OCI-LY1 (cell line): Measurements from ENCODE around the gene CBR4.

Experiments used
- EZH2 ChIP-seq: fragments of 200-600 bp; sonication (generic), shearing (Covaris generic); IDR thresholded peaks from 2 replicates; pipeline ENCODE4 v1.8.0; 2017; ENCODE audit warnings: borderline replicate concordance, mixed run types, mild to moderate bottlenecking, antibody characterized with exemption, low read length, moderate library complexity, mixed read lengths
- TF ChIP-seq, protein P1 (sequence below): fragments of 200-600 bp; sonication (generic), shearing (Covaris generic); IDR thresholded peaks from 2 replicates; pipeline ENCODE4 v1.5.1; 2017; ENCODE audit warnings: mild to moderate bottlenecking, antibody characterized with exemption, low read length, moderate library complexity, mixed read lengths

DNA sequence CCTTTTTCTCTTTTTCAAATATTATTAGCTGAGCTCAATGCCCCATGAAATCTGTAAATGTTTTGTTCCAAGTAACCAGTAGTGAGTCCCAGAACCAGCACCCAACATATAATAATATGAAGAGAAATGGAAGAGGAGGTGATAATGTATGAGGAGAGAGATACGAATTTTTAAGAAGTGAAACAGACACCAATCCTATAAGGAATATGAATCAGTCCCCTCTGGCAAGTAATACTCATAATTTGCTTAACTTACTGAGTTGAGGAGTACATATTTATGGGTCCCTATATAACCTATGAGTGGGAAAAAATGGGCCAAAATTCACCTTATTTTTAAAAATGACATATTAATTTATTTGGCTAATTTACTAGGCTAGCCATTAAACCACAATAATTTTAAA lies 8.4 kb upstream of the CBR4 start:
- TF ChIP-seq, protein P1, sequence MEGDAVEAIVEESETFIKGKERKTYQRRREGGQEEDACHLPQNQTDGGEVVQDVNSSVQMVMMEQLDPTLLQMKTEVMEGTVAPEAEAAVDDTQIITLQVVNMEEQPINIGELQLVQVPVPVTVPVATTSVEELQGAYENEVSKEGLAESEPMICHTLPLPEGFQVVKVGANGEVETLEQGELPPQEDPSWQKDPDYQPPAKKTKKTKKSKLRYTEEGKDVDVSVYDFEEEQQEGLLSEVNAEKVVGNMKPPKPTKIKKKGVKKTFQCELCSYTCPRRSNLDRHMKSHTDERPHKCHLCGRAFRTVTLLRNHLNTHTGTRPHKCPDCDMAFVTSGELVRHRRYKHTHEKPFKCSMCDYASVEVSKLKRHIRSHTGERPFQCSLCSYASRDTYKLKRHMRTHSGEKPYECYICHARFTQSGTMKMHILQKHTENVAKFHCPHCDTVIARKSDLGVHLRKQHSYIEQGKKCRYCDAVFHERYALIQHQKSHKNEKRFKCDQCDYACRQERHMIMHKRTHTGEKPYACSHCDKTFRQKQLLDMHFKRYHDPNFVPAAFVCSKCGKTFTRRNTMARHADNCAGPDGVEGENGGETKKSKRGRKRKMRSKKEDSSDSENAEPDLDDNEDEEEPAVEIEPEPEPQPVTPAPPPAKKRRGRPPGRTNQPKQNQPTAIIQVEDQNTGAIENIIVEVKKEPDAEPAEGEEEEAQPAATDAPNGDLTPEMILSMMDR: no peak
- no peak for TF ChIP-seq EZH2
